Measurements from ENCODE around the gene POTEH.
"Not testable (repeated sequence)": the region's sequence is repeated elsewhere in the genome, so short reads cannot be mapped to it uniquely, and the experiment has no call there.

- TF ChIP-seq AGO1 (IDR thresholded peaks at IDR 0.05; ENCODE audit: low read depth, low read length, poor library complexity, severe bottlenecking); SP1 (IDR thresholded peaks at IDR 0.05); SP1 (CRISPR knock-in tag; IDR thresholded peaks at IDR 0.05); YY1 (IDR thresholded peaks at IDR 0.05; ENCODE audit: insufficient read depth, insufficient replicate concordance, low read depth, low read length); EZH2 (conservative IDR thresholded peaks at IDR 0.05; ENCODE audit: low read depth, low read length); IRF2 (CRISPR knock-in tag; IDR thresholded peaks at IDR 0.05): not testable (repeated sequence)
Observed at GRCh38 chr22:15669430-15669829, 20.4 kb upstream of the POTEH start.

Data from HepG2 (cell line).